Measurements from ENCODE around the gene CAMK4.

Gene CAMK4

DNA sequence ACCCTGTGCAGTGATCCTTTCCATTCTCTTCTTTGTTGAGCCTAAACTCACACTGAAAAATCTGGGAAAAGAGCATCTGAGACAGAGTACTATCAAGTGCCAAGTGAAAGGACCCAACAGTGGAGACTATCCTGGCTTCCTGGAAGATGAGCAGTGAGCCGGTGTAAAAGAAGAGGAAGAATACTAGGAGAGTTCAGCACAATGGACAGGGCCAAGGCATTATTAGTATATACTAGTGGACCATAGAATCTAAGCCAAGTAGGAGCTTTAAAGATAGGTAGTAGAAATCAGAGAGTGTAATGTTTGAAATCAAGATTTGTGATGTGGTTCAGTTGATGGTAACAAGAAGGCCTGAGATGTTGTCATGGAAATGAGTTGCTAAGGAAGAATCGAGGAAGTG lies 140.8 kb downstream of the CAMK4 start:
- Histone ChIP-seq H3K4me3 (ENCODE audit: low read length) (no peak overlapping the region), H3K9me3 (ENCODE audit: insufficient read depth, low read depth, low read length) (no peaks in the 10 kb centered on the region), H3K36me3 (ENCODE audit: insufficient read depth, low read depth, low read length) (no peaks in the 10 kb centered on the region), H3K27me3 (ENCODE audit: insufficient read depth, low read length) (no peaks in the 10 kb centered on the region), H3K27ac (ENCODE audit: low read length) (no peak overlapping the region), H3K9ac (ENCODE audit: low read depth, low read length) (no peak overlapping the region), H3K4me1 (ENCODE audit: insufficient read depth, low read length) (no peaks in the 10 kb centered on the region)

DNA sequence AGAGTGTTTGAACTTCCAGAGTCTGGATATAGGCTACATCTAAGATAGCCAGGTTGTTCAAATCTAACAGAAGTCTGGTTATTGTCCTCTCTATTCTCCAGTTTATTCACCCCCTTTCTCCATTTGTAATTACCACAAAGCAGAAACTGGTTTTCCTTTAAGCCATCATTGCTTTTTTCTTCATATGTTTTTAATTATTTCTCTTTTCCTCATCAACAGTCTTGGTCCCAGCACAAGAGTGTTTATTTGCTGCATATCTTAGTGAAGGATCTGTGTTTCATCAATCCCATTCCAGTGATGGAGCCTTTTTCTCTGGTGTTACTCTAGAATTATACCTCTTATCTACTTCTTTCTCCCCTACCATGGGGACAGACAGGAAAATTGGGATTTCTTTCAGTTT lies 142.2 kb downstream of the CAMK4 start:
- Histone ChIP-seq H3K36me3 (ENCODE audit: insufficient read depth, low read depth, low read length) (no peaks in the 10 kb centered on the region), H3K27me3 (ENCODE audit: insufficient read depth, low read length) (no peaks in the 10 kb centered on the region), H3K27ac (ENCODE audit: low read length) (no peak overlapping the region), H3K9me3 (ENCODE audit: insufficient read depth, low read depth, low read length) (no peaks in the 10 kb centered on the region), H3K9ac (ENCODE audit: low read depth, low read length) (no peak overlapping the region), H3K4me1 (ENCODE audit: insufficient read depth, low read length) (no peaks in the 10 kb centered on the region), H3K4me3 (ENCODE audit: low read length) (no peak overlapping the region)

GRCh38 chr5:111367115-111367514 lies 142.9 kb downstream of the CAMK4 start:
- no peaks in the 10 kb centered on the region for H3K27me3 ChIP-seq (ENCODE audit: insufficient read depth, low read length)
- H3K36me3 ChIP-seq (ENCODE audit: insufficient read depth, low read depth, low read length): no peaks in the 10 kb centered on the region
- no peak overlapping the region for H3K9ac ChIP-seq (ENCODE audit: low read depth, low read length)
- no peaks in the 10 kb centered on the region for H3K9me3 ChIP-seq (ENCODE audit: insufficient read depth, low read depth, low read length)
- H3K4me3 ChIP-seq (ENCODE audit: low read length): no peak overlapping the region
- no peaks in the 10 kb centered on the region for H3K4me1 ChIP-seq (ENCODE audit: insufficient read depth, low read length)
- no peak overlapping the region for H3K27ac ChIP-seq (ENCODE audit: low read length)

DNA sequence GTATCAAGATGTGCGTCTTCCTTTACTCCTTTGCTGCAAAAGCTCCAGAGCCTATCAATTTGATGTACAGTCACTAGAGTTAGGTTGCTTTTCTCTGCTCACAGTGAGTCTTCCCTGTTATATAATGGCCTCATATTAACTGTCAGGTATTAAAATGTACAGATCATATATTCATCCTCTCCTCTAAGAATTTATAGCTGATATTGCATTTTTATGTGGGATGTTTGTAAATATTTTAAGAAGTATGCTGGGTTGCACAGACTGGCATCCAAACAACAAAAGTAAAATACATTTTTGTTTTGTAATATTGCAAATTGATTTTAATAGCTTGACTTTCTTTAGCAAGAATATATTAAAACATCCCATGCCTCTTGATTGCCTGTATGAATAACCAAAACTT lies 148.6 kb downstream of the CAMK4 start:
- H3K36me3 ChIP-seq (ENCODE audit: insufficient read depth, low read depth, low read length): no peaks in the 10 kb centered on the region
- no peak overlapping the region for H3K9ac ChIP-seq (ENCODE audit: low read depth, low read length)
- H3K4me1 ChIP-seq (ENCODE audit: insufficient read depth, low read length): no peaks in the 10 kb centered on the region
- no peak overlapping the region for H3K27ac ChIP-seq (ENCODE audit: low read length)
- H3K27me3 ChIP-seq (ENCODE audit: insufficient read depth, low read length): no peaks in the 10 kb centered on the region
- H3K4me3 ChIP-seq (ENCODE audit: low read length): no peak overlapping the region
- no peaks in the 10 kb centered on the region; the same call in 1 of the 2 replicates for H3K9me3 ChIP-seq (ENCODE audit: insufficient read depth, low read depth, low read length)

GRCh38 chr5:111374380-111374779 lies 150.2 kb downstream of the CAMK4 start:
- Histone ChIP-seq H3K4me1 (ENCODE audit: insufficient read depth, low read length) (no peaks in the 10 kb centered on the region), H3K36me3 (ENCODE audit: insufficient read depth, low read depth, low read length) (no peaks in the 10 kb centered on the region), H3K27ac (ENCODE audit: low read length) (no peak overlapping the region), H3K9me3 (ENCODE audit: insufficient read depth, low read depth, low read length) (no peaks in the 10 kb centered on the region; the same call in 1 of the 2 replicates), H3K4me3 (ENCODE audit: low read length) (no peak overlapping the region), H3K27me3 (ENCODE audit: insufficient read depth, low read length) (no peaks in the 10 kb centered on the region), H3K9ac (ENCODE audit: low read depth, low read length) (no peak overlapping the region)

- Histone ChIP-seq H3K27ac (ENCODE audit: low read length) (no peak overlapping the region), H3K9me3 (ENCODE audit: insufficient read depth, low read depth, low read length) (no peaks in the 10 kb centered on the region; the same call in 1 of the 2 replicates), H3K4me1 (ENCODE audit: insufficient read depth, low read length) (no peaks in the 10 kb centered on the region), H3K9ac (ENCODE audit: low read depth, low read length) (no peak overlapping the region), H3K36me3 (ENCODE audit: insufficient read depth, low read depth, low read length) (no peaks in the 10 kb centered on the region), H3K27me3 (ENCODE audit: insufficient read depth, low read length) (no peaks in the 10 kb centered on the region), H3K4me3 (ENCODE audit: low read length) (no peak overlapping the region)
Observed at GRCh38 chr5:111375645-111376044, 151.5 kb downstream of the CAMK4 start.

GRCh38 chr5:111377306-111377705 lies 153.1 kb downstream of the CAMK4 start:
- Histone ChIP-seq H3K4me1 (ENCODE audit: insufficient read depth, low read length) (no peaks in the 10 kb centered on the region), H3K4me3 (ENCODE audit: low read length) (no peak overlapping the region), H3K9ac (ENCODE audit: low read depth, low read length) (no peak overlapping the region), H3K27ac (ENCODE audit: low read length) (no peak overlapping the region), H3K9me3 (ENCODE audit: insufficient read depth, low read depth, low read length) (no peaks in the 10 kb centered on the region; the same call in 1 of the 2 replicates), H3K36me3 (ENCODE audit: insufficient read depth, low read depth, low read length) (no peaks in the 10 kb centered on the region), H3K27me3 (ENCODE audit: insufficient read depth, low read length) (no peaks in the 10 kb centered on the region)

DNA sequence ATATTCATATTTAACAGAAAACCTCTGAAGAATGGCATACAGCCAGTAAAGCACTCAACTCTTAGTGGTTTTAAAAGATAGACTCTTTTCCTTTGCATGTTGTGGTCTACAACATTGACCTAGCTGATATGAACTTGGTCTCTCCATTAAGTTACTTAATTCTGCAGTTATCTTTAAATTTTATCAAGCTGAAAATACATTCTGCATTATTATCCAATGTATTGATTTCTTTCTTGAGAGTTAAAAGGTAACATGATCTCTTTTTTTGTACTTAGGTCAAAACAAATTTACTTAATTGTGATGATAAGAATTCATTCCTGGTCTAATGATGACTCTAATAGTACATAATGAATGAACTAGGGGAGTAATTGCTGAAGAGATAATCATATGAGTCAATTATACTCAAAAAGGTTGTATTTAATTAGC lies 155.2 kb downstream of the CAMK4 start:
- no peaks in the 10 kb centered on the region for H3K27me3 ChIP-seq (ENCODE audit: insufficient read depth, low read length)
- no peak overlapping the region for H3K27ac ChIP-seq (ENCODE audit: low read length)
- no peaks in the 10 kb centered on the region for H3K9me3 ChIP-seq (ENCODE audit: insufficient read depth, low read depth, low read length)
- H3K36me3 ChIP-seq (ENCODE audit: insufficient read depth, low read depth, low read length): no peaks in the 10 kb centered on the region
- no peak overlapping the region for H3K4me3 ChIP-seq (ENCODE audit: low read length)
- H3K4me1 ChIP-seq (ENCODE audit: insufficient read depth, low read length): no peaks in the 10 kb centered on the region
- no peak overlapping the region for H3K9ac ChIP-seq (ENCODE audit: low read depth, low read length)

GRCh38 chr5:111383288-111383970 lies 159.2 kb downstream of the CAMK4 start:
- no peaks in the 10 kb centered on the region for H3K9me3 ChIP-seq (ENCODE audit: insufficient read depth, low read depth, low read length)
- H3K4me1 ChIP-seq (ENCODE audit: insufficient read depth, low read length): no peaks in the 10 kb centered on the region
- H3K27ac ChIP-seq (ENCODE audit: low read length): no peak overlapping the region
- no peak overlapping the region for H3K4me3 ChIP-seq (ENCODE audit: low read length)
- H3K36me3 ChIP-seq (ENCODE audit: insufficient read depth, low read depth, low read length): no peaks in the 10 kb centered on the region
- H3K9ac ChIP-seq (ENCODE audit: low read depth, low read length): no peak overlapping the region
- H3K27me3 ChIP-seq (ENCODE audit: insufficient read depth, low read length): no peaks in the 10 kb centered on the region

DNA sequence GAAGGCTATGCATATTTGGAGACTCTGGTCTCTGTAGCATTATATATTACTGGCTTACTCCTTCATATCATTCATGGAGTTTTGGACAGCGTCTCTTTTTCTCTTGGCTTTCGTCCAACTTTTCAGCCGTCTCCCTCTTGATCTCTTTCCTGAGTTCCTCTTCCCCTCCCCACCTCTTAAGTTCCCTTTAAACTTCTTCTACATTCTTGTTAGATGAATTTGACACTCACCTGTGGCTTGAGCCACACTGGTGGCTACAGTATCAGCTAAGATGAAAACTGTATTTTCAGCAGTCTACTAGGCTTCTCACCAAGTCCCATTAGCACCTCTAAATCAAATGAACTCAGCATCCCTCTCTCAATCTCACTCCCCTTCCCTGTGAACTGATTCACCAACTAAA lies 160.0 kb downstream of the CAMK4 start:
- Histone ChIP-seq H3K9ac (ENCODE audit: low read depth, low read length) (no peak overlapping the region), H3K4me1 (ENCODE audit: insufficient read depth, low read length) (no peaks in the 10 kb centered on the region)

GRCh38 chr5:111385051-111385450 lies 160.9 kb downstream of the CAMK4 start:
- no peaks in the 10 kb centered on the region for H3K36me3 ChIP-seq (ENCODE audit: insufficient read depth, low read depth, low read length)
- H3K9me3 ChIP-seq (ENCODE audit: insufficient read depth, low read depth, low read length): no peaks in the 10 kb centered on the region
- no peaks in the 10 kb centered on the region for H3K27me3 ChIP-seq (ENCODE audit: insufficient read depth, low read length)
- H3K4me1 ChIP-seq (ENCODE audit: insufficient read depth, low read length): no peaks in the 10 kb centered on the region
- no peak overlapping the region for H3K4me3 ChIP-seq (ENCODE audit: low read length)
- H3K9ac ChIP-seq (ENCODE audit: low read depth, low read length): no peak overlapping the region
- no peak overlapping the region for H3K27ac ChIP-seq (ENCODE audit: low read length)

More for the DNA sequence above, 160.0 kb downstream of the CAMK4 start:
- Histone ChIP-seq H3K27me3 (ENCODE audit: insufficient read depth, low read length) (no peaks in the 10 kb centered on the region), H3K4me3 (ENCODE audit: low read length) (no peak overlapping the region), H3K27ac (ENCODE audit: low read length) (no peak overlapping the region), H3K36me3 (ENCODE audit: insufficient read depth, low read depth, low read length) (no peaks in the 10 kb centered on the region), H3K9me3 (ENCODE audit: insufficient read depth, low read depth, low read length) (no peaks in the 10 kb centered on the region)

DNA sequence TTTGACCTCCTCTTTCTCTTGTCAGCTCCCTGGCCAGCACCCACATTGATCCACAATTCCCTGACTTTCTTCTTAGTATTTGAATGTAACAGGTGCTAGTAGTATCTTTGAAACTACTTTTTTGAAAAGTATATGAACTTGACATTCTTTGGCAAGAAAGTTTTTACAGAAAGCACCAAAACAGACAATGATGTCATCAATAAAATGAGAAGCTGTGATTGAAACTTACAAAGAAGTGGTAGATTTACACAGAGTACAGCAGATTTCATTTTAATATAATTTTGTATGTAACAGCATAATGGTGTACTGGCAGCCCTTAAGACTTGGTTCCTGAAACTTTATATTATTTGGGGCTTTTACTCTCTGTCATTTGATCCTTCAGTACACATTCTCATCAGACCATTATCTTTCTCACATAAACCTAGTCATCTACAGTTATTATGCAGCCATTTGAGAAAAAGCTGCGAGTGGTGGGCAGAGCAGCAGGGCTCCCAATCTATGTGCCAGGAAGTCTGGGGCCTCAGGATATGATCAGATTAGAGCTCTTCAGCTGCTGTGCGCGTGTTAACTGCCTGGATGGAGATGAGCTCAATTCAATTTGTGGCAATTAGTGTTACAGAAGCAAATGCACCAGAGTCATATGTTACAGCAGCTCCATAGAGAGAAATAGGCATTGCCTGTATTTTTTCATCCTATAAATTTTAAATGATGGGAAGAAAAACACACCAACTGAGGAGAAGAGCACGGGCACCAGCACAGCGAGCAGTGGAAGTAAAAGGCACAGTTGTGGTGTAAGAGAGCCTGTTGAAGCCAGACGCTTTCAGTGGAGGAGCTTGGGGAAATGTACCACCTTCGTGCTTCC lies 162.0 kb downstream of the CAMK4 start:
- H3K27me3 ChIP-seq (ENCODE audit: insufficient read depth, low read length): no peaks in the 10 kb centered on the region
- H3K4me3 ChIP-seq (ENCODE audit: low read length): no peak overlapping the region
- H3K36me3 ChIP-seq (ENCODE audit: insufficient read depth, low read depth, low read length): no peaks in the 10 kb centered on the region
- H3K4me1 ChIP-seq (ENCODE audit: insufficient read depth, low read length): no peaks in the 10 kb centered on the region
- no peak overlapping the region for H3K27ac ChIP-seq (ENCODE audit: low read length)
- no peak overlapping the region for H3K9ac ChIP-seq (ENCODE audit: low read depth, low read length)
- no peaks in the 10 kb centered on the region for H3K9me3 ChIP-seq (ENCODE audit: insufficient read depth, low read depth, low read length)

Measured in iPS-20b (cell line).